Measurements from ENCODE around the gene PGAP2. TPM values are rescaled to one million over a fixed set of nuclear protein-coding genes. Genes with fewer than 3 reads are reported as not detected.

Gene PGAP2
- total and polyA plus RNA-seq, 10 of the 15 experiments (the other 5 are each of a cell fraction or from before 2014, with no cell fraction given): 12.3 to 37.4 (median 31.9) TPM

DNA sequence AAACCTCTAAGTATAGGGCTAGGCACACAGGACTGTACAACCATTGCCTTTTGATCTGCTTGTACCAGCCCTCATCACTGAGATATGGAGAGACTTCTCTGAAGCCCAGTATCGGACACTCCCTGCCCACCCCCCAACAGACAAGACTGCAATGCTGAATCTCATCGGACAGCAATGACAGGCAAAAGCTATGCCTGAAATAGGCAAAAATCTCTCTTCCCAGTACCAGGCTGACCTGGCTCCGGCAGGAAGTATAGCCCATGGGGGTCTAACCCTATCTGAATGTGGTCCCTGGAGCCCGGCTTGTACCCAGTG lies 25.9 kb downstream of the PGAP2 start:
- RAD21 ChIA-PET (ENCODE audit: unreplicated experiment): interaction anchor here (1.4 to 12.7 kb wide), 2 partner anchors 21 to 238 kb away, joined by 4 to 304 read pairs; partner anchors contain the start of gene STIM1
- Histone ChIP-seq H3K4me1 (ENCODE audit: control insufficient read depth, insufficient read depth, low read length) (peaks cover 41% of the 10 kb centered on the region), H3K4me2 (ENCODE audit: control insufficient read depth, insufficient read depth) (peak overlapping the region; percentile 32), H4K20me1 (ENCODE audit: control insufficient read depth, insufficient read depth) (no peaks in the 10 kb centered on the region; the same call in 1 of the 2 replicates), H2AFZ (ENCODE audit: control insufficient read depth, low read depth, low read length) (no peak overlapping the region), H3K9me3 (replicated peaks; ENCODE audit: control insufficient read depth, insufficient read depth, low read length) (no peaks in the 10 kb centered on the region), H3K27me3 (replicated peaks in 1 of 2; ENCODE audit: control insufficient read depth in 2 of 2, insufficient read depth in 2 of 2, low read length in 1 of 2) (no peaks in the 10 kb centered on the region), H3K79me2 (ENCODE audit: control insufficient read depth, insufficient read depth, low read length) (peaks cover 91% of the 10 kb centered on the region), H3K4me3 (peak overlapping the region; percentile 37), H3K36me3 (ENCODE audit: control insufficient read depth in 2 of 2, insufficient read depth in 2 of 2, low read length in 1 of 2) (peaks cover 11 to 24% of the 10 kb centered on the region in 2 experiments; a peak in 3 of 4 replicates), H3K27ac (ENCODE audit: control insufficient read depth, insufficient read depth) (no peak overlapping the region; the same call in none of the 2 replicates), H3K9ac (ENCODE audit: control insufficient read depth, insufficient read depth, low read length) (peak overlapping the region; percentile 28; the same call in 1 of the 2 replicates)
- TF ChIP-seq ZNF384 (IDR thresholded peaks at IDR 0.05; ENCODE audit: borderline replicate concordance, low read depth, low read length): no peak
- no peak for TF ChIP-seq ESRRA (IDR thresholded peaks at IDR 0.05; ENCODE audit: low read length)
- in situ Hi-C loops (cut with MboI): loop anchor here (25.0 kb wide), 1 partner anchor 553 kb away; the partner anchor contains the start of gene TRIM21
- SMC1A ChIA-PET (ENCODE audit: uncharacterized antibody, unreplicated experiment): interaction anchor here (1.0 to 12.4 kb wide), 4 partner anchors 12 to 240 kb away, joined by 3 to 188 read pairs (median 4); partner anchors contain the start of gene STIM1
- ATAC-seq (no peak), FAIRE-seq (no peak), DNase-seq (ENCODE audit: low read depth, low spot score) (no peak)
- CTCF ChIA-PET: interaction anchor here (1.2 to 39.6 kb wide), 5 partner anchors 9 to 31 kb away, joined by 3 to 1047 read pairs (median 22); partner anchors contain the start of genes PGAP2 and STIM1
- intact Hi-C loops (cut with micrococcal nuclease; ENCODE audit: unreplicated experiment): no loop called here
- POLR2A ChIA-PET: no interaction called here
- no TSS peak for BruUV-seq (replicated peaks)
- WGBS (ENCODE audit: insufficient coverage, insufficient replicate concordance, low lambda C conversion rate, missing lambda C conversion rate): 60% methylated on average over 4 of the region's 4 CpGs

- peak overlapping the region; percentile 50 for H3K27ac ChIP-seq (ENCODE audit: control insufficient read depth, insufficient read depth)
- intact Hi-C loops (cut with micrococcal nuclease; ENCODE audit: unreplicated experiment): no loop called here
- H3K4me3 ChIP-seq: peak overlapping the region; percentile 37
- peak overlapping the region; percentile 32 for H3K4me2 ChIP-seq (ENCODE audit: control insufficient read depth, insufficient read depth)
- in situ Hi-C loops (cut with MboI): loop anchor here (25.0 kb wide), 1 partner anchor 552 kb away; the partner anchor contains the start of gene TRIM21
- ChIA-PET SMC1A (ENCODE audit: uncharacterized antibody, unreplicated experiment) (interaction anchor here (1.0 to 12.4 kb wide), 7 partner anchors 11 to 222 kb away, joined by 3 to 188 read pairs (median 3); partner anchors contain the start of genes PGAP2 and STIM1), RAD21 (ENCODE audit: unreplicated experiment) (interaction anchor here (0.8 to 12.7 kb wide), 4 partner anchors 9 to 238 kb away, joined by 3 to 304 read pairs (median 20); partner anchors contain the start of gene STIM1), CTCF (interaction anchor here (1.0 to 39.6 kb wide), 7 partner anchors 9 to 238 kb away, joined by 3 to 1047 read pairs (median 8); partner anchors contain the start of genes PGAP2 and STIM1), POLR2A (interaction anchor here (0.7 to 12.0 kb wide), 5 partner anchors 19 to 212 kb away, joined by 3 to 242 read pairs (median 4); partner anchors contain the start of gene STIM1)
- H4K20me1 ChIP-seq (ENCODE audit: control insufficient read depth, insufficient read depth): no peaks in the 10 kb centered on the region; the same call in 1 of the 2 replicates
- H3K36me3 ChIP-seq (ENCODE audit: control insufficient read depth in 2 of 2, insufficient read depth in 2 of 2, low read length in 1 of 2): peaks cover 9 to 24% of the 10 kb centered on the region in 2 experiments; a peak in 3 of 4 replicates
- WGBS (ENCODE audit: insufficient coverage, insufficient replicate concordance, low lambda C conversion rate, missing lambda C conversion rate): 50% methylated on average over 7 of the region's 7 CpGs
- no peaks in the 10 kb centered on the region for H3K9me3 ChIP-seq (replicated peaks; ENCODE audit: control insufficient read depth, insufficient read depth, low read length)
- no peaks in the 10 kb centered on the region for H3K27me3 ChIP-seq (replicated peaks in 1 of 2; ENCODE audit: control insufficient read depth in 2 of 2, insufficient read depth in 2 of 2, low read length in 1 of 2)
- FAIRE-seq (no peak), ATAC-seq (peak; percentile 2; the same call in 1 of the 3 replicates), DNase-seq (ENCODE audit: low read depth, low spot score) (no peak)
- no TSS peak for BruUV-seq (replicated peaks)
- H3K4me1 ChIP-seq (ENCODE audit: control insufficient read depth, insufficient read depth, low read length): peaks cover 41% of the 10 kb centered on the region
- TF ChIP-seq IRF4 (IDR thresholded peaks at IDR 0.05; ENCODE audit: low read depth, low read length) (0 out of 2 replicates have a peak, but pooled peaks have one; percentile 9), SPI1 (IDR thresholded peaks at IDR 0.05; ENCODE audit: borderline replicate concordance, insufficient read depth, low read depth, low read length) (peak; percentile 48; the same call in 1 of the 2 replicates), IKZF1 (conservative IDR thresholded peaks at IDR 0.05) (0 out of 2 replicates have a peak, but pooled peaks have one; percentile 12), CHD2 (IDR thresholded peaks at IDR 0.05; ENCODE audit: borderline replicate concordance, low read depth, low read length) (peak; percentile 35; the same call in 1 of the 2 replicates)
- TF ChIP-seq, protein P1, sequence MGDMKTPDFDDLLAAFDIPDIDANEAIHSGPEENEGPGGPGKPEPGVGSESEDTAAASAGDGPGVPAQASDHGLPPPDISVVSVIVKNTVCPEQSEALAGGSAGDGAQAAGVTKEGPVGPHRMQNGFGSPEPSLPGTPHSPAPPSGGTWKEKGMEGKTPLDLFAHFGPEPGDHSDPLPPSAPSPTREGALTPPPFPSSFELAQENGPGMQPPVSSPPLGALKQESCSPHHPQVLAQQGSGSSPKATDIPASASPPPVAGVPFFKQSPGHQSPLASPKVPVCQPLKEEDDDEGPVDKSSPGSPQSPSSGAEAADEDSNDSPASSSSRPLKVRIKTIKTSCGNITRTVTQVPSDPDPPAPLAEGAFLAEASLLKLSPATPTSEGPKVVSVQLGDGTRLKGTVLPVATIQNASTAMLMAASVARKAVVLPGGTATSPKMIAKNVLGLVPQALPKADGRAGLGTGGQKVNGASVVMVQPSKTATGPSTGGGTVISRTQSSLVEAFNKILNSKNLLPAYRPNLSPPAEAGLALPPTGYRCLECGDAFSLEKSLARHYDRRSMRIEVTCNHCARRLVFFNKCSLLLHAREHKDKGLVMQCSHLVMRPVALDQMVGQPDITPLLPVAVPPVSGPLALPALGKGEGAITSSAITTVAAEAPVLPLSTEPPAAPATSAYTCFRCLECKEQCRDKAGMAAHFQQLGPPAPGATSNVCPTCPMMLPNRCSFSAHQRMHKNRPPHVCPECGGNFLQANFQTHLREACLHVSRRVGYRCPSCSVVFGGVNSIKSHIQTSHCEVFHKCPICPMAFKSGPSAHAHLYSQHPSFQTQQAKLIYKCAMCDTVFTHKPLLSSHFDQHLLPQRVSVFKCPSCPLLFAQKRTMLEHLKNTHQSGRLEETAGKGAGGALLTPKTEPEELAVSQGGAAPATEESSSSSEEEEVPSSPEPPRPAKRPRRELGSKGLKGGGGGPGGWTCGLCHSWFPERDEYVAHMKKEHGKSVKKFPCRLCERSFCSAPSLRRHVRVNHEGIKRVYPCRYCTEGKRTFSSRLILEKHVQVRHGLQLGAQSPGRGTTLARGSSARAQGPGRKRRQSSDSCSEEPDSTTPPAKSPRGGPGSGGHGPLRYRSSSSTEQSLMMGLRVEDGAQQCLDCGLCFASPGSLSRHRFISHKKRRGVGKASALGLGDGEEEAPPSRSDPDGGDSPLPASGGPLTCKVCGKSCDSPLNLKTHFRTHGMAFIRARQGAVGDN (IDR thresholded peaks at IDR 0.05): no peak
- peaks cover 94% of the 10 kb centered on the region for H3K79me2 ChIP-seq (ENCODE audit: control insufficient read depth, insufficient read depth, low read length)
- H3K9ac ChIP-seq (ENCODE audit: control insufficient read depth, insufficient read depth, low read length): peak overlapping the region; percentile 28; the same call in 1 of the 2 replicates
- no peak overlapping the region for H2AFZ ChIP-seq (ENCODE audit: control insufficient read depth, low read depth, low read length)
Observed at GRCh38 chr11:3834664-3835461, 26.5 kb downstream of the PGAP2 start.

Data from GM12878 (cell line).